ENCODE measurements around the gene GLI1.

GLI1 gene

DNA sequence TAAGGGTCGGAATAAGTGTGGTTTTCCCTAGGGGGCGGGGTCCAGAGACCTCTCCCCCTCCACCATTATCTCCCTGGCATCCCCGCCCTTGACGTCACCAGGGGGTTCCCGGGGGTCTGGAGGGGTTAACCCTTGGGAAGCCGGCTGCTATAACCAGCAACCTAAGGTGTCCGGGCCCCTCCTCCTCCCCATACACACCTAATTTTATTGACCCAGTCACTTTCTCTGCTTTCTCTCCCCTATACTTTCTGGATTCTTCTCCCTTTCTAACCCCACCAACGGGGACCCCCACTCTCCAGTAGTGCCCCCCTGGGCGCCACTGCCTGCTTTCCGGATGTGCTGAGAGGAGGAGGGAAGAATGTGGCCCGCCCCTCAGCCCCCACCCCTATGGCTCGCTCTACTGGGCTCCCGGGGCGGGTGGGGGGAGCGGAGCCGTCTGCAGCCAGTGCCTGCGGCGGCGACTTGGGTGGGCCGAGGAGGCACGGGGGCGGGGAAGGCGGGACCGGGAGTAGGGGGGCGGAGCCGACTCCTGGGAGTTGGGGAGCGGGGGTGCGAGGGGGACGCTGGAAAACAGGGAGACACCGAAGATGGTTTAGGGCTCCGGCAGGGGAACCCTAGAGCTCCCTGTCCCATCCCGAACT is 1.8 kb downstream of the GLI1 start:
- peak in 1 of 2 experiments; percentile 34 for DNase-seq

DNA sequence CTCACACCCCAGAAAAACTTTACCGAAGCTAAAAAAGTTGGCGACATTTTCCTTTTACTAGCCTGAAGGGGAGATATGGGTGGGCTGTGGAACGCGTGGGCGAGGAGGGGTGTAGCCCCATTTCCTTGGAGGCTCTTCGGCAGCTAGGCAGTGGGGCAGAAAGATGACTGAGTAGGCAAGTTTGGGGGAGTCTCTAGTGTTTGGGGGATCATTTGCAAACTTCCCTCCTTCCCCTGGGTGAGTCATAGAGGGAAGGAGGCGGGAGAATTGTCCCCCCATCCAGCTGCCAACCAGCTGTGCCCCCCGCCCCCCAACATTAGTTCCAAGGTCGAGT is 2.3 kb downstream of the GLI1 start:
- no peak for DNase-seq

DNA sequence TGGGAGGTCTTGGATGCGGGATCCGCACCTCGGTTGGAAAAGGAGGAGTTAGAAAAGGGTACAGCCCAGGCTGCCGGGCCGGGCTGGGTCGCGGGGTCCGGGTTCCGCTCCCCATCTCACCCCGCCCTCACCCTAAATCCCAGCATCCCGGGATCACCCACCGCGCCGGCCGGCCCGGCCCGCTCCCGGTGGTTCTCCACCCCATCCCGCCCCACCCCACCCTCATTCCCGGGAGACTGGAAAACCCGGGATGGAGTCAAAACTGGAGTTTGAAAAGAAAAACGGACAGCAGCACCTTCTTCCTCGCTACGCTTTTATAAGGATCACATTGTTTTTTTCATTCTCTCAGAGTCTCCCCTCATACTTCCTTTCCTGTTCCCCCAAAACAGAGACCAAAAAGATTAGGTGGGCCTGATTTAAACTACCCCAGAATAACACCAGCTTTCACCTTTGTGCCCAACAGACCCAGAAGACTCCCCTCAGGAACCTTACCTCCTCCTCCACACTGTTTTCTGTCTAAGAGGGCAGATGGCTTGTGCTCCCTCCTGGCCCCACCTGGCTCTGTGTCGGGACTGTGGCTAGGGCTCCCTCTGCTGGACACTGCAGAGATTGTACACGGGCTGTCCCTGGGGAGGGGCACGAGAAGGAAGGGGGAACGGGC is 2.8 kb downstream of the GLI1 start:
- DNase-seq: peak; percentile 86 to 94

DNA sequence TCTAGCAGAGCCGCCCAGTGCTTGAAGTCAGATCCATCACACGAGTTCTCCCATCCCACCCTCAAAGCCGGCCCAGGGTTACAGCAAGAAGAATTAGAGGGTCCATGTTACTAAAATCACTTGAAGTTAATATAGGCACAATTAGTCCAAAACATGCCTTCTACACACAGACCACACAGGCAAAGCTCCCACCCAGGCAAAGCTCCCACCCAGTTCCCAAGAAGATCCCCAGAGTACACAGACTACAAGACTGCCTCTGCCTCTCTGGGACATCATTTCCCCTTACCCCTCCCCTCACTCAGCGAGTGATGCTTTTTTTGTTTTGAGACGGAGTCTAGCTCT is 3.3 kb downstream of the GLI1 start:
- no peak for DNase-seq

DNA sequence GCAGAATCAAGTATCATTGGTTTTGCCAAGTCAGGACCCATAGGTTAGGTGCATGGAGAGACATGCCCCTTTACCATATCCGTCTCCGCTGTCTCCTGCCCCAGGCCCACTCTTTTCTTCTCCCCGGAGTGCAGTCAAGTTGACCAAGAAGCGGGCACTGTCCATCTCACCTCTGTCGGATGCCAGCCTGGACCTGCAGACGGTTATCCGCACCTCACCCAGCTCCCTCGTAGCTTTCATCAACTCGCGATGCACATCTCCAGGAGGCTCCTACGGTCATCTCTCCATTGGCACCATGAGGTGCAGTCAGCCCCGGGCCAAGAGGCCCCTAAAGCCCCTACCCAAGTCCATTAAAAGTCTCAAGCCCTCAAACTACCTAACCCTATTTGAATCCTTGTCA is 5.0 kb downstream of the GLI1 start:
- DNase-seq: no peak

DNA sequence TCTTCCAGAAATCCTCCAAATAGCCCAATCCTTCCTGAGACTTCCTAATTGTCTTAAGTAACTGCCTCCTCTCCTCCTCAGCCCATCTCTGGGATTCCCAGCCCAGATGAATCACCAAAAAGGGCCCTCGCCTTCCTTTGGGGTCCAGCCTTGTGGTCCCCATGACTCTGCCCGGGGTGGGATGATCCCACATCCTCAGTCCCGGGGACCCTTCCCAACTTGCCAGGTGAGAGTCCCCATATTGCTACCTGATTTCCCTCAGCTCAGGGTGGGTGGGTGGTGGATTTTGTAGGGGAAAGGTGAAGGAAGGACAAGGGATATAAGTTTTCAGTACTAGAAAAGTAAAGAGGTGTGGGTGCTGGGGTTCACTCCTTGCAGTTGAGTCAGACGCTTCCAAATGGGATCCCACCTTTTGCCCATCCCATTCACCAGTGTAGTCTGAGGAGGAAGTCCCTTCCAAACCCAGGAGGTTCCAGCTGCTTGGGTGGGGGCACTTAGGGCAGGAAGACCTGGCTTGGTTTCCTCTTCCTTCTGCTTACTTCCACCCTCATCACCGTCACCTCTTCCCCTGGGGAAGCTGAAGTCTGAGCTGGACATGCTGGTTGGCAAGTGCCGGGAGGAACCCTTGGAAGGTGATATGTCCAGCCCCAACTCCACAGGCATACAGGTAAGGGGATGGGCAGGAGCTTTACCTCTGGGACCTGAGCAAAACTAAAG is 5.6 kb downstream of the GLI1 start:
- no peak for DNase-seq

DNA sequence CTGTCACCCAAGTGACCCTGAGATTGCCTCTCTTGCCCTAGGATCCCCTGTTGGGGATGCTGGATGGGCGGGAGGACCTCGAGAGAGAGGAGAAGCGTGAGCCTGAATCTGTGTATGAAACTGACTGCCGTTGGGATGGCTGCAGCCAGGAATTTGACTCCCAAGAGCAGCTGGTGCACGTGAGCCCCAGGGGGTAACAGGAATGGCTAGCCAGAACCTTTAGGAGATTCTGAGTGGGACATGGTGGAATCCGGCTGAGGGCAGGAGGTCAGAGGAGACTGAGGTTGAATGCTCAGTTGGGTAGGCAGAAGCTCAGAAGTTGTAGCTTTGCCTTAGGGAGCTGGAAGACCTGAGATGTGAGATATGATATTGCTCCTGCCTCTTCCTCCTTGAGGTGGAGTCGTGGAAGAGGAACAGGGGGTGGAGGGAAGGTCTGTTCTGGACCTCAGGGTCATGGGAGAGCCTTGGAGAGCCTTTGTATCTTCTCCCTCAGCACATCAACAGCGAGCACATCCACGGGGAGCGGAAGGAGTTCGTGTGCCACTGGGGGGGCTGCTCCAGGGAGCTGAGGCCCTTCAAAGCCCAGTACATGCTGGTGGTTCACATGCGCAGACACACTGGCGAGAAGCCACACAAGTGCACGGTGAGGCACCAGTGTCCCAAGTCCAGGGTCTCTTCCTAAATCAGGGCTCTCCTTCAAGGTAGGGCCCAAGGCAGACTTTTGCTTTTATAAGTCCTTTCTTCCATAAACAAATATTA is 6.3 kb downstream of the GLI1 start:
- DNase-seq: no peak

DNA sequence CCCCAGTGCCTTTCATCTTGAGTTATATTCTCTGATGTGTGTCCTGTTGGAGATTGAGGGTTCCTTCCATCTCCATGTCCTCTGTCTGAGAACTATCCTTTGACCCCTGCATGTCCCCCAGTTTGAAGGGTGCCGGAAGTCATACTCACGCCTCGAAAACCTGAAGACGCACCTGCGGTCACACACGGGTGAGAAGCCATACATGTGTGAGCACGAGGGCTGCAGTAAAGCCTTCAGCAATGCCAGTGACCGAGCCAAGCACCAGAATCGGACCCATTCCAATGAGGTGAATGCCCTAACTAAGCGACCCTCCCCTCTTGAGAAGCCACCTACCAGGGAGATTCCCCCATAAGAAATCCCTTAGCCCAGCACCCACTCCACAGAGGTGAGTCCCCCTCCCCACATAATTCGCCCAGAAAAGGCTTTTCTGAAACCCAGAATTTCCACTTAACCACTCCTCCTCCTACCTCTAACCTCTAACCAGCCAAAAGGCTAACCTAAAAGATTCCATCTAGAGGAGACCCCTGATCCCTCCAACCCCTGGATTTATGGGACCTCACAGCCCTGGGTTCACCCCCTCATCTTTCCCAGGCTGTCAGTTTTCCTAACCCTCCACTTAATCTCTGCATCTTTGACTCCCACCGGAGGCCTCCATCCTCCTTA is 7.8 kb downstream of the GLI1 start:
- no peak for DNase-seq

DNA sequence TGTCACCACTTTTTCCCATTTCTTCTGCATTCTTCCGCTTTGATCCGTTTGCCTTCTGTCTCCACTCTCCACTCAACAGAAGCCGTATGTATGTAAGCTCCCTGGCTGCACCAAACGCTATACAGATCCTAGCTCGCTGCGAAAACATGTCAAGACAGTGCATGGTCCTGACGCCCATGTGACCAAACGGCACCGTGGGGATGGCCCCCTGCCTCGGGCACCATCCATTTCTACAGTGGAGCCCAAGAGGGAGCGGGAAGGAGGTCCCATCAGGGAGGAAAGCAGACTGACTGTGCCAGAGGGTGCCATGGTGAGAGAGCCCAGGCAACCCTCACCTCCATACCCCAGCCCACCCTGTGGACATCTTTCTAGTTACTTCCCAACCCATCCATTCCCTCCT is 8.3 kb downstream of the GLI1 start:
- no peak for DNase-seq

DNA sequence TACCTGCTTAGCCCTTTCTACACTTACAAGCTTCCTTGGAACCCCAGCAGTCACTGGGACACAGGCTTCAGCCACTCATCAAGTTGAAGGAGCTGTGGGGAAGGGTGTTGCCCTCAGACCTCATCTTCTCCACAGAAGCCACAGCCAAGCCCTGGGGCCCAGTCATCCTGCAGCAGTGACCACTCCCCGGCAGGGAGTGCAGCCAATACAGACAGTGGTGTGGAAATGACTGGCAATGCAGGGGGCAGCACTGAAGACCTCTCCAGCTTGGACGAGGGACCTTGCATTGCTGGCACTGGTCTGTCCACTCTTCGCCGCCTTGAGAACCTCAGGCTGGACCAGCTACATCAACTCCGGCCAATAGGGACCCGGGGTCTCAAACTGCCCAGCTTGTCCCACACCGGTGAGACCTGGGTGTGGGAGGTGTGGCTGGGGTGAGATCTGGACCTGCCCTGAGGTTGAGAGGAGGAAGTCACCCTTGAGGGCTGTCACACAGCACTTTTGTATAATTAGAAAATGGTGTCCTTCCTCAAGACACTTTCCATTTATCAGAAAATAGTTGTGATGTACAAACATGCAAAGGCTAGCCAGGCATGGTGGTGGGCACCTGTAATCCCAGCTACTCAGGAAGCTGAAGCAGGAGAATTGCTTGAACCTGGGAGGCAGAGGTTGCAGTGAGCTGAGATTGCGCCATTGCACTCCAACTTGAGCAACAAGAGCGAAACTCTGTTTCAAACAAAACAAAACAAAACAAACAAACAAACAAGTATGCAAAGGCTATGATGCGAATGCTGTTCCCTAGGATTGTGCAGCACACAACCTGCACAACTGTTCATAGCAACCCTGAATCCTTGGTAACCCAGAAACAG is 9.9 kb downstream of the GLI1 start:
- no peak for DNase-seq

DNA sequence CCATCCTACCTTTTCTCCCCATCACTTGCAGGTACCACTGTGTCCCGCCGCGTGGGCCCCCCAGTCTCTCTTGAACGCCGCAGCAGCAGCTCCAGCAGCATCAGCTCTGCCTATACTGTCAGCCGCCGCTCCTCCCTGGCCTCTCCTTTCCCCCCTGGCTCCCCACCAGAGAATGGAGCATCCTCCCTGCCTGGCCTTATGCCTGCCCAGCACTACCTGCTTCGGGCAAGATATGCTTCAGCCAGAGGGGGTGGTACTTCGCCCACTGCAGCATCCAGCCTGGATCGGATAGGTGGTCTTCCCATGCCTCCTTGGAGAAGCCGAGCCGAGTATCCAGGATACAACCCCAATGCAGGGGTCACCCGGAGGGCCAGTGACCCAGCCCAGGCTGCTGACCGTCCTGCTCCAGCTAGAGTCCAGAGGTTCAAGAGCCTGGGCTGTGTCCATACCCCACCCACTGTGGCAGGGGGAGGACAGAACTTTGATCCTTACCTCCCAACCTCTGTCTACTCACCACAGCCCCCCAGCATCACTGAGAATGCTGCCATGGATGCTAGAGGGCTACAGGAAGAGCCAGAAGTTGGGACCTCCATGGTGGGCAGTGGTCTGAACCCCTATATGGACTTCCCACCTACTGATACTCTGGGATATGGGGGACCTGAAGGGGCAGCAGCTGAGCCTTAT is 10.8 kb downstream of the GLI1 start:
- no peak for DNase-seq

DNA sequence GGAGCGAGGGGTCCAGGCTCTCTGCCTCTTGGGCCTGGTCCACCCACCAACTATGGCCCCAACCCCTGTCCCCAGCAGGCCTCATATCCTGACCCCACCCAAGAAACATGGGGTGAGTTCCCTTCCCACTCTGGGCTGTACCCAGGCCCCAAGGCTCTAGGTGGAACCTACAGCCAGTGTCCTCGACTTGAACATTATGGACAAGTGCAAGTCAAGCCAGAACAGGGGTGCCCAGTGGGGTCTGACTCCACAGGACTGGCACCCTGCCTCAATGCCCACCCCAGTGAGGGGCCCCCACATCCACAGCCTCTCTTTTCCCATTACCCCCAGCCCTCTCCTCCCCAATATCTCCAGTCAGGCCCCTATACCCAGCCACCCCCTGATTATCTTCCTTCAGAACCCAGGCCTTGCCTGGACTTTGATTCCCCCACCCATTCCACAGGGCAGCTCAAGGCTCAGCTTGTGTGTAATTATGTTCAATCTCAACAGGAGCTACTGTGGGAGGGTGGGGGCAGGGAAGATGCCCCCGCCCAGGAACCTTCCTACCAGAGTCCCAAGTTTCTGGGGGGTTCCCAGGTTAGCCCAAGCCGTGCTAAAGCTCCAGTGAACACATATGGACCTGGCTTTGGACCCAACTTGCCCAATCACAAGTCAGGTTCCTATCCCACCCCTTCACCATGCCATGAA is 11.5 kb downstream of the GLI1 start:
- no peak for DNase-seq

DNA sequence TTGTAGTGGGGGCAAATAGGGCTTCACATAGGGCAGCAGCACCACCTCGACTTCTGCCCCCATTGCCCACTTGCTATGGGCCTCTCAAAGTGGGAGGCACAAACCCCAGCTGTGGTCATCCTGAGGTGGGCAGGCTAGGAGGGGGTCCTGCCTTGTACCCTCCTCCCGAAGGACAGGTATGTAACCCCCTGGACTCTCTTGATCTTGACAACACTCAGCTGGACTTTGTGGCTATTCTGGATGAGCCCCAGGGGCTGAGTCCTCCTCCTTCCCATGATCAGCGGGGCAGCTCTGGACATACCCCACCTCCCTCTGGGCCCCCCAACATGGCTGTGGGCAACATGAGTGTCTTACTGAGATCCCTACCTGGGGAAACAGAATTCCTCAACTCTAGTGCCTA is 12.1 kb downstream of the GLI1 start:
- DNase-seq: no peak

DNA sequence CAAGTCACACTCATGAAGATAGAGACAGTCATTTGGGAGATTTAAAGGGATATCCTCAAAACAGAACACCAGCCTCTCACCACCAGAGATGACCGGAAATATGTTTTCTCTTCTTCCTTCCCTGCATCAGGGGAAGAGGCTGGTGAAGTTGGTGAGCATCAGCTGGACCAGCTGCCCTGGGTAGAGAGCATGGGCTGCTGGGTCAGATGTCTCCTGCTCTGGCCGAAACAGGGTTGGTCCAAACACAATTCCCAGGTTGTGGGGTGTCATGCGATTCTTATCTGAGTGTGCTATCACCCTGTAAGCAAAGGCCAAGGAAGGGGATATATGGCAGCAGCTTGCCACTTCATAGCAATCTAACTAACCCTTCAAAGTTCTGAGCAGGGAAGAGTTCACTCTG is 12.8 kb downstream of the GLI1 start:
- no peak for DNase-seq

DNA sequence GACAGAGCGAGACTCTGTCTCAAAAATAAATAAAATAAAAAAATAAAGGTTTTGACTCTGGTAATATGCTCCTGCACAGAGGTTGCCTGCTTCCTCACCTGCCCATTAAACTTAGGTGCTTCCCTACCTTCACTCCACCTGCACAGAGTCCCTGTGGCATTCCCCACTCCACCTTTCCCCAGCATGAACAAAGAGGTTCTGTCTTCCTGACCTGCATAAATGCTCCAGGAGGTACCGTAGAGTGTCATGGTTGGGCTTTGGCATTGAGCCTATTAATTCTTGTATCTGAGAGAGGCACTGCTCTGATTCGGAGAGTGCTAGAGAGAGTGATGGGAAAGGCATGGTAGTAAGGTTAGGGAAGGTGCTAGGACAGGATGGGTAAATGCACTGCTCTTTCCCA is 13.8 kb downstream of the GLI1 start:
- no peak for DNase-seq

DNA sequence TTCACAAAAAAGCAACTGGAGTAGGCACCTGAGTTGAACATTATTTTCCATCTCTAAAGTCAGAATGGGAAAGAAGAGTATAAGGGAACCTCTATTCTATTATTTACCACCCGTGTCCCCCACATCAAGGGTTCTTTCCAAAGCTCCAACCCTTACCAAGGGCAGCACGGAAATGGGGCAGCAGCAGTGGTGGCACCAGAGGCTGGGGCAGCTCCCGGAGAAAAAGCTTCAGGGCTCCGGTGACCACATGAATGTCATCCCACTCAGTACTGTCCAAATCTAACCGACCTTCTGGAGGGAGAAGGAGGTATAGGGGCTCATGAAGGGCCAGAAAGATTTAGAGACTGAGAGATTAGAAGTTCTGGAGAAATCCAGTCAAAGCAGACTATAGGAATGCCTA is 14.3 kb downstream of the GLI1 start:
- DNase-seq: no peak

DNA sequence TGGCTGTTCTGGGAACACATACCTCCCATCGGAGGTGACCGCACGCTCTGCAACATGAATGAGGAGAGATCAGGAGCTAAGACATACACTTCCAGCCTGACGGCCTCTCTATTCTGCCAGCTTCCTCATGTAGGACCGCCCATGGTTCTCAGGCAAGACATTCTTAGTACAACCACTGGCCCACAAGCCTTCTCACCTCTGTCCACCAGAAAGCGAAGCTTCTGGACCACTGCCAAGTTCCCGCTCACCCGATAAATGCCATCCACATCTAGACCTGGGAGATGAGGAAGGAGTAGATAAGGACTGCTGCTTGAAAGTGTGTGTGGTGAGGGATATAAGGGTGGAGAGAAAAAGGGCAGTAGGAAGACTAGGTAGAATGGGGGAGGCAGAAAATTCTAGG is 14.8 kb downstream of the GLI1 start:
- no peak for DNase-seq

DNA sequence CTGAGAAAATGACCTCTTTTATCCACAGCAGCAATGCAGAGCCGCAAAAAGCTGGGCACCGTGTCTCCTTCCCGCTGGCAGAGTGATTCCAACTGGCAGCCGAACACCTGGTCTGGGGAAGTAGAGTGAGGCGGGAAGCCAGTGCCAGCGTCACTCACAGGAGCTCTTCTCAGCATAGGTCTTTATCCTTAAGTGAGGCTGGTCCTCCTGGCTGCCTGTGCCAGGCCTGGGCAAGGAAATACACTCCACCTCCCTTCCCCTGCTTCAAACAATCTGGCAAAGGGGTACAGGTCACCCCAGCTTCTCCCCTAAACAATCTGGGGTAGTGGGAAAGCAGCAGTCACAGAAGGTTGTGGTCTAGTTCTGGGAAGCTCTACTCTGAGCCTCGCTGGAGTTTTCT is 15.3 kb downstream of the GLI1 start:
- no peak for DNase-seq

DNA sequence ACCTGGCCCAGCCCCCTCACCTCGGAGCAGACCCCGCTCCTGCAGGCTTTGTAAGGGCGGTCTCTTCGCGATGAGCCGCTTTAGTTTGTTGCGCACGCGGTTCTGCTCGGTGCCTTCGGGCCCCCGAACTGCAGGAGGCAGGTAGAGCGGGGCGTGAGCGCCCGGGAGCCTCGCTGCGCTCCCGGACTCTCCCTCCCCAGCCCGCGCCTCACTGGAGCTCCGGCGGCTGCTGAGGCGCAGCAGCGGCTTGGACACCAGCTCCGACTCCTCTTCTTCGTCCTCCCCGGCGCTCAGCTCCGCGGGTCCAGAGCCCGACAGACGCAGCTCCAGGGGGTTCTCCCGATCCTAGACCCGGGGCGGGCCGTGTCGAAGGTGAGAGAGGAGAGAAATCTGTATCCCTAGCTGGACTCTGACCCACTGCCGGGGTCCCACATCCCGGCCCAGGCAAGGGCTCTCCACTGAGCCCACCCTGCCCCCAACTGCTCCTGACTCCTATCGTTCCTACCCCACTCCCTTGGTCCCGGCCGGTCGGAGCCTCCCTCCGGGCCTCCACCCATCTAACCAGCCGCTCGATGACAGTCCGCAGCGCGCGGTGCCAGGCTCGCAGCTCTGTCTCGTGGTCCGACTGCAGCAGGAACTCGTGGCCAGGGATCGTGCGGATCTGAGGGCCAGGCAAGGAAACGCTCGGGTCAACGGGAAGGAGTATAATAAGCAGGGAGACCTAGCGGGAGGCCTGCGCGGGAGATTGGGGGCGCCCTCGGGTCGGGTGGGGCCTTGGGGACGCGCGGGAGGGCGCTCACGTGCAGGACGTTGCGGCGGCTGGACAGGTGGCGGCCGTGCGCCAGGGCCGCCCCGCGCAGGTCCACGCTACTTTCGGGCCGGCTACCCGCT is 15.9 kb downstream of the GLI1 start:
- no peak for DNase-seq
